CD4-positive, alpha-beta T cell treated with Interferon gamma for 1 hour (primary cell): Measurements from ENCODE around the gene EPHA10.
A peak's percentile ranks its signal among the peaks of the same experiment; 100 is the strongest.
"Not testable (repeated sequence)": the region's sequence is repeated elsewhere in the genome, so short reads cannot be mapped to it uniquely, and the experiment has no call there.

Experiments used
- DNase-seq: peaks from one replicate; pipeline ENCODE4 v3.0.0-alpha.2; 2020

EPHA10 gene

GRCh38 chr1:37764888-37765441 is at the start of gene EPHA10:
TSS of gene EPHA10 (minus strand) at chr1:37765120. CDS start at chr1:37765066, 54 bp downstream.
- no peak for DNase-seq

- no peak for DNase-seq
These were observed 49.3 kb upstream of the EPHA10 start for GRCh38 chr1:37814252-37814651.

- DNase-seq: no peak
These were observed 48.7 kb upstream of the EPHA10 start for GRCh38 chr1:37813529-37814145.

- peak; percentile 66 for DNase-seq
These were observed 46.2 kb upstream of the EPHA10 start for GRCh38 chr1:37811027-37811655.

GRCh38 chr1:37809942-37810341 is 45.0 kb upstream of the EPHA10 start:
- DNase-seq: no peak

DNA sequence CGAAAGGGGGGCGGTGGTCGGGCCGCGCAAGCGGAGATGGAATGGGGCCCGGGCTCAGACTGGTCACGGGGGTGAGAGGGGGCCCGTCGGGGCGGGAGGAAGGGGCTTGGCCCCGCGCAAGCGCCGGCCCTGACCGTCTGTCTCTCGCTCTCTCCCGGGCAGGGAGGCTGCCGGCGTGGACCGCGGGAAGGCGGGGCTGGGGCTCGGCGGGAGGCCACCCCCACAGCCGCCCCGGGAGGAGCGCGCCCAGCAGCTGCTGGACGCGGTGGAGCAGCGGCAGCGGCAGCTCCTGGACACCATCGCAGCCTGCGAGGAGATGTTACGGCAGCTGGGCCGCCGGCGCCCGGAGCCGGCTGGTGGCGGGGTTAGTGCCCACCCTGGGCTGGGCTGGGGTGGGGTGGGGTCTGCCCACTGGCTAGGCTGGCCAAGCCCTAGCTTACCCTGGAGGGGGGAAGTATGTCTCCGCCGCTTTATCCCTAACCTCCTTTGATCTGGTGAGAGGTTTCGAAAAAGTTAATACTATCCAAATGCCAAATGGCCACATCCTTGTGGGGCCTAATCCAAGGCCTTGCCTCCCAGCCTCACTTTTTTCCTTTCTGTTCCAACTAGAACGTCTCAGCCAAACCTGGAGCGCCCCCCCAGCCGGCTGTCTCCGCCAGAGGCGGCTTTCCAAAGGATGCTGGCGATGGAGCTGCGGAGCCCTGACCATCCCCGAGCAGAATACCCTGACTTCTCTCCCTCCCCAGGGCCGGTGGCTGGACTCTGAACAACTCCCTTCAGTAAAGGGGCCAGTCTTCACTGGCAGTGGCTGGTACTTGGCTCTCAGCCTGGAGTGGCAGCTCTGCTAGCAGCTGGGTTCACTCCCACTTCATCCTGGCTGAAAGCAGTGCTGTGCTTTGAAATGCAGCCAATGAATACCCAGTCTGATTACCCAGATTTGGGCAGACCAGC is 43.7 kb upstream of the EPHA10 start:
- DNase-seq: no peak

DNA sequence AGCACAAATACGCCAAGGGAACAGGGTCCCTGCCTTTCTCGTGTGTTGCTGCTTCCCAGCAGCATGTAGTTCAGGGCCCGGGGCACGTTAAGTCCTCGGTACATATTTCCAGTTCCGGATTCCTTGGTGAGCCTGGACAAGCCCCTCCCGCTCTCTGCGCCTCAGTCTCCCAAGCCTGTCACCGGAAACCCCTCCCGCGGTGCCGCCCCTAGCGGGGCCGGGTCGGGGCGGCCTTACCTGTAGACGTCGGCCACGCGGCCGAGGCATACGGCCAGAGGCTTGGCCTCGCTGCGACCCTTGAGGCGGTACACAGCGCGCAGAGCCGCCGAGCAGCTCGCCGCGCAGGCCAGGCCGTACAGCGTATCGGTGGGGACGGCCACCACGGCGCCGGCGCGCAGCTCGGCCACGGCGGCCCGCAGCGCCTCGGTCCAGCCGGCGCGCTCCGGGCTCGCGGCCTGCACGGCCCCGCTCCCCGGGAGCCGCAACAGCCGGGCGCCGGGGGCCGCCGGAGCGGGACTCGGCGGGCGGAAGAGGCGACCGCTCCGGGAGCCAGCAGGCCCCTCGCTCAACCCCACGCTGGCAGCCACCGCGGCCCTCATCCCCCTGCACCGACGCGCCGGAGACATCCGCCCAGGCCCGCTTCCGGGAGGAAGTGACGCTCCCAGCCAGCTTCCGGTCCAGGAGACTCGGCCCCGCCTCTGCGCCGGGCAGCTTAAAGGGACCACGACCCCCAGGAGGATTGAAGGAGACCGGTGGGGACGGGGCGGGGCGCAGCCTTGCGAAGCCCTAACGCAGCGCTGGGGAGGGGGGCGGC is 42.8 kb upstream of the EPHA10 start, which contains the start of the genes C1orf122 and YRDC:
TSS of gene C1orf122 (plus strand) at position 236 of the 814 bp plus-strand sequence. CDS start 615 bp downstream, outside the sequence.
TSS of gene YRDC (minus strand) at position 654 of the 814 bp plus-strand sequence. CDS start at position 626, 28 bp downstream.
- DNase-seq: peak; percentile 91

GRCh38 chr1:37807220-37807554 is 42.3 kb upstream of the EPHA10 start:
- no peak for DNase-seq

DNA sequence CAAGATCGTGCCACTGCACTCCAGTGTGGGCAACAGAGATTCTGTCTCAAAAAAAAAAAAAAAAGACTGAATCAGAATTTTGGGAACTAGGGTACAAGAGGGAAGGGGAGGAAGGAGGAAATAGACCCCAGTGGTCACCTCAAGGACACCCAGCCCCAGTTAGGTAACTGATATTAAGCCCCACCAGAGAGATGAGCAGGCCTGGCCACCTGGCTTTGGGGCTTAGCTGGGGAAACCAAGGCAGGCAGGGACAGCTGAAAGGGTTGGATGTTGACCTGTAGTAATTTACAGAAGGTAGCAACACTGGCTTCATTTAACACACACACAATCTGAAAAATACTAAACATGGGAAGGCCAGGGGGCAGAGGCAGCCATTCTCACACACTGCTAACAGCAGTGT is 37.5 kb upstream of the EPHA10 start:
- no peak for DNase-seq

- DNase-seq: no peak
These were observed 32.9 kb upstream of the EPHA10 start for GRCh38 chr1:37797750-37798345.

GRCh38 chr1:37795340-37796125 is 30.6 kb upstream of the EPHA10 start:
- DNase-seq: peak; percentile 10

- no peak for DNase-seq
These were observed 29.7 kb upstream of the EPHA10 start for GRCh38 chr1:37794372-37795339.

DNA sequence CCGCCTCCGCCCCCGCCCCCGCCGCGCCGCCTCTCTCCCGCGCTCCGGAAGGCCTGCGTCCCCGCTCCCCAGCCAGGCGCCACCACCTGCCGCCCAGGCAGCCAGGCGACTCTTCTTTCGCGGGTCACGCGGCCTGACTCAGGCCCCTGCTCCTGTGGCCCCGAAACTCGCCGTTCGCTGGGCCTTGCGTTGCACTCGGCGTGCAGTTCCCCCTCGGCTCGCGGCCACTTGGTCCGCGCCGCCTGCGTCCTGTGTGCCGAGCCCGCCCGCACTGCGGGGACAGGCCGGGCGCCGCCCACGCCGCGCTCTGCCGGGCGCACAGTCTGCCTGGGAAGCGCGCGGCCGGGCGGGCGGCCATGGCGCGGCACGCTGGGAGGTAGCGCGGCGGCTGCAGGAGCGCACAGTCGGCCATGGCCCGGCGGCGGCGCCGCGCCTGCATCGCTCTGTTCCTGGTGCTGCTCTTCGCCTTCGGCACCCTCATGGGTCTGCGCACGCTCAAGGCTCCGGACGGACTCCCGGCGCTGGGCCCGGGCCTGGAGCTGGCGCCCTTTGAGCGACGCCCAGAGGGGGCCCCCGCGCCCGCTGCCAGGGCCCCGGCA is 29.0 kb upstream of the EPHA10 start, which contains the start of gene MANEAL:
TSS of gene MANEAL (plus strand) at position 75 of the 599 bp plus-strand sequence. CDS start at position 411, 336 bp downstream.
- DNase-seq: peak; percentile 6

DNA sequence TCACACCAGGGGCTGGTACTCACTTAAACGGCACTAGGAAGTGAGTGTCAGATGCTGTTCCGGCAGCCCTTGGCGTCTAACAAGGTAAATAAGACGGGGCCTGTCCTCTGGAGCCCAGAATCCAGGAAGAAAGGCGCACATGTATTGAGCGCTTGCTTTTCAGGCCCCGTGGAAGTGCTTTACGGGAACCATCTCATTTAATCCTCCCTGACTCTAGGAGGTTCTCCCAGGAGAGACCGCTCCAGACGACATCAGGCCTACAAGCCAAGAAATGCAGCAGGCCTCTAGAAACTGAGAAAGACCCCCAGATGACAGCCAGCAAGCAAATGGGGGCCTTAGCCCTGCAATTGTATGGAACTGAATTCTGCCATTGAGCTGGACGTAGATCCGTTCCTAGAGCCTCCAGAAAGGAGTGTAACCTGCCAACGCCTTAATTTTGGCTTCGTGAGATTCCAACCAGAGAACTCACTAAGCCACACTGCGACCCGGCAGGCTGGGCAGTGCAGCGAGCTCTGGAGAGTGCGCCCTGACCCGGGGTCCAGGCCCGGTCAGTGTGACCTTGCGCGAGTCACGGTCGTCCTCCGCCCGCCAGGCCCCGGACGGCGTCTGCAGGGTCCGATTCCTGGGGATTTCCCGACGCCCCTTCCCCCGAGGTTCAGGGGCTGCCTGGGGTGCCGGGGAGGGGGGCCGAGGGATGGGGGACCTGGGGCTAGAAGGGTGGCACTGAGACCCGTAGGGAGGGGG is 28.2 kb upstream of the EPHA10 start:
- DNase-seq: no peak

DNA sequence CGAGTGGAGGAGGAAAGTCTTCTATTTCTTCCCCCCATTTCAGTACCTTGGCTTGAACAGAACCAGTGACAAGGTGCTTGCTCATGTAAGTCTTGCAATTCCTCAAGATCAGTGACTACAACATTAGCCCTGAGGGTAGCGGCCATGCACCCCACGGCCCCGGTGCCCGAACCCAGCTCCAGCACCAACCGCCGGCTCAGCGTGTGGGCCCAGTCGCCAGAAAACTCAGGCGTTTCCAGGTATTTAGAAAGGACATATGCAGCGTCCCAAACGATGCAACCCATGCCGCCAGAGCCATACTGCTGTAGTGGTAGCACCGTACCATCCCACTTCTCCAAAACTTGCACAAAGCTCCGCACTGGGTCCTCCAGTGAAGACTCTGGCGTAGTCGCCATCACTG is 17.6 kb upstream of the EPHA10 start:
- DNase-seq: no peak

DNA sequence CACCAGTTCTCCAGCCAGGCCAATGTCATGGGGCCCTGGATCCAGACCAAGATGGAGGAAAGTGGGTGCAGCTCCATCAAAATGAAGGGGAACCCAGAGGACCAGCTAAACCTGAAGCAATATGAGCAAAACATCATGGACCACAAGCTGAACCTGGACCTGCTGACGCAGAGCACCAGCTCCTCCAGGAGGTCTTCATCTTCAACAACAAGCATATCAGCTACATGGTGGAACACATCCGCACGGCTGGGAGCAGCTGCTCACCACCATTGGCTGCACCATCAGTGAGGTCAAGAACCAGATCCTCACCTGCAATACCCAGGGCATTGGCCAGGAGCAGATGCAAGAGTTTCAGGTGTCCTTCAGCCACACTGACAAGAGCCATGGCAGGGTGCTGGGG is 13.7 kb upstream of the EPHA10 start:
- no peak for DNase-seq

GRCh38 chr1:37776946-37777516 is 12.1 kb upstream of the EPHA10 start:
- DNase-seq: no peak

DNA sequence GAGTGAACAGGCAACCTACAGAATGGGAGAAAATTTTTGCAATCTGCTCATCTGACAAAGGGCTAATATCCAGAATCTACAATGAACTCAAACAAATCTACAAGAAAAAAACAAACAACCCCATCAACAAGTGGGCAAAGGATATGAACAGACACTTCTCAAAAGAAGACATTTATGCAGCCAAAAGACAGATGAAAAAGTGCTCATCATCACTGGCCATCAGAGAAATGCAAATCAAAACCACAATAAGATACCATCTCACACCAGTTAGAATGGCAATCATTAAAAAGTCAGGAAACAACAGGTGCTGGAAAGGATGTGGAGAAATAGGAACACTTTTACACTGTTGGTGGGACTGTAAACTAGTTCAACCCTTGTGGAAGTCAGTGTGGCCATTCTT is 6.5 kb upstream of the EPHA10 start:
- DNase-seq: not testable (repeated sequence)
